Esophagus muscularis mucosa (tissue), 4 donors: ENCODE data around the gene ABTB2. TPM values are rescaled to one million over a fixed set of nuclear protein-coding genes. Genes with fewer than 3 reads are reported as not detected.

Experiments used
- DNase-seq: peaks from one replicate; pipeline ENCODE4 v3.0.0-alpha.2; 2017; ENCODE audit errors: extremely low spot score
- H3K27ac ChIP-seq, 4 donors: fragments of 200-600 bp; sonication (generic); replicated peaks in 1 of 4; 1 replicate in 3 of 4; 2 replicates in 1 of 4; pipeline ENCODE4 v1.5.1; 2016 to 2019; ENCODE audit warnings: mild to moderate bottlenecking in 1 of 4
- H3K27me3 ChIP-seq, 4 donors: fragments of 200-600 bp; sonication (generic); one replicate each; pipeline versions ENCODE4 v1.5.1 to v1.6.0; 2016 to 2019
- H3K36me3 ChIP-seq, 4 donors: fragments of 200-600 bp; sonication (generic); one replicate each; pipeline ENCODE4 v1.5.1; 2016 to 2019
- H3K4me1 ChIP-seq, 4 donors: fragments of 200-600 bp; sonication (generic); one replicate each; pipeline ENCODE4 v1.5.1; 2016 to 2019
- H3K4me3 ChIP-seq, 4 donors: fragments of 200-600 bp; sonication (generic); 1 replicate in 2 of 4; 2 replicates in 2 of 4; pipeline ENCODE4 v1.5.1; 2016 to 2019; ENCODE audit warnings: mild to moderate bottlenecking in 4 of 4, moderate library complexity in 1 of 4
- H3K9me3 ChIP-seq, 4 donors: fragments of 200-600 bp; sonication (generic); 1 replicate in 3 of 4; 2 replicates in 1 of 4; pipeline ENCODE4 v1.5.1; 2016 to 2019
- EP300 ChIP-seq: sonication (generic); formaldehyde crosslinking; IDR thresholded peaks from one replicate; pipeline ENCODE4 v1.6.1; 2017; ENCODE audit warnings: antibody characterized with exemption
- POLR2A ChIP-seq: fragments of 450-650 bp; IDR thresholded peaks from one replicate; pipeline ENCODE4 v1.6.1; 2017; ENCODE audit warnings: antibody characterized with exemption, moderate library complexity, mild to moderate bottlenecking, low read depth
- POLR2AphosphoS5 ChIP-seq, 2 donors: sonication (generic); formaldehyde crosslinking; IDR thresholded peaks; one replicate each; pipeline ENCODE4 v1.6.1; 2017; ENCODE audit warnings: antibody characterized with exemption in 2 of 2
- WGBS: methylation state at CpG from one replicate; pipeline ENCODE4 v1.1.5; 2018; 5-methylcytosine and 5-hydroxymethylcytosine counted together
- intact Hi-C: fragments of 100-400 bp; cut with DNase I; formaldehyde crosslinking; loops from one replicate; pipeline ENCODE4 v1.15.1; 2023
- total RNA-seq, 4 donors: library from RNA; depleted of rRNA; stranded (reverse); fragments of >200 nt; gene quantifications; one replicate each; pipeline versions ENCODE4 v1.1.0 to v1.2.1, GENCODE V29; 2016
- TF ChIP-seq, protein P1 (sequence below), 3 experiments: fragments of 200-600 bp in 2 of 3; fragments of 450-650 bp in 1 of 3; sonication (generic) in 2 of 3; IDR thresholded peaks; one replicate each; pipeline ENCODE4 v1.5.1; 2017 to 2019; ENCODE audit warnings: antibody characterized with exemption in 3 of 3, mild to moderate bottlenecking in 2 of 3, moderate library complexity in 1 of 3

Gene ABTB2
- total RNA-seq, 4 donors from 2014 or later, result 5.0 to 8.0 (median 7.2) TPM

DNA sequence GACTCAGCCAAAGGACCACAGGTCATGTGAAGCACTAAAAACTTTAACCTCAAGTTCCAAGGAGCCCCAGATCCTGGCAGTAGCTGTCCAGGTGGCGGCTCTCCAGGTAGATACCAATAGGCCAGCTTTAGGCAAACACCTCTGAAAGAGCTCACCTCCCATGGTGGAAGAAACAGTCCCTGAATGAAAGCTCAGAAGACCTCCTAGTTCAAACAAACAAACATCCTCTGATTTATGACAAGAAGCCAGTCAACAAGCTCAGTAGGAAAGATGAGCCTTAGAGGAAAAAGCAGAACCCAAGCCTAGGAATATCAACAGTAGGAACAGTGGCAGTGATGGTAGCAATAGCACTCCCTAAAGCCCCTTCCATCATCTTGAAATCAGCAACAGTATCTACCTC, 17.2 kb downstream of the ABTB2 start:
- no peak for TF ChIP-seq POLR2AphosphoS5 (IDR thresholded peaks at IDR 0.05)
- no peak for TF ChIP-seq POLR2A
- TF ChIP-seq EP300, result no peak
- TF ChIP-seq, protein P1, sequence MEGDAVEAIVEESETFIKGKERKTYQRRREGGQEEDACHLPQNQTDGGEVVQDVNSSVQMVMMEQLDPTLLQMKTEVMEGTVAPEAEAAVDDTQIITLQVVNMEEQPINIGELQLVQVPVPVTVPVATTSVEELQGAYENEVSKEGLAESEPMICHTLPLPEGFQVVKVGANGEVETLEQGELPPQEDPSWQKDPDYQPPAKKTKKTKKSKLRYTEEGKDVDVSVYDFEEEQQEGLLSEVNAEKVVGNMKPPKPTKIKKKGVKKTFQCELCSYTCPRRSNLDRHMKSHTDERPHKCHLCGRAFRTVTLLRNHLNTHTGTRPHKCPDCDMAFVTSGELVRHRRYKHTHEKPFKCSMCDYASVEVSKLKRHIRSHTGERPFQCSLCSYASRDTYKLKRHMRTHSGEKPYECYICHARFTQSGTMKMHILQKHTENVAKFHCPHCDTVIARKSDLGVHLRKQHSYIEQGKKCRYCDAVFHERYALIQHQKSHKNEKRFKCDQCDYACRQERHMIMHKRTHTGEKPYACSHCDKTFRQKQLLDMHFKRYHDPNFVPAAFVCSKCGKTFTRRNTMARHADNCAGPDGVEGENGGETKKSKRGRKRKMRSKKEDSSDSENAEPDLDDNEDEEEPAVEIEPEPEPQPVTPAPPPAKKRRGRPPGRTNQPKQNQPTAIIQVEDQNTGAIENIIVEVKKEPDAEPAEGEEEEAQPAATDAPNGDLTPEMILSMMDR (IDR thresholded peaks at IDR 0.05), result no peak
- intact Hi-C loops, result loop anchor here (10.0 kb wide), 1 partner anchor 76 kb away; no protein-coding TSS in a partner anchor
- no peak overlapping the region for H3K4me3 ChIP-seq
- no peak for DNase-seq
- no peaks in the 10 kb centered on the region for H3K9me3 ChIP-seq
- peaks cover 32 to 50% (median 42%) of the 10 kb centered on the region in 4 donors for H3K4me1 ChIP-seq
- 100% methylated on average over 1 of the region's 1 CpG for WGBS
- no peaks in the 10 kb centered on the region for H3K36me3 ChIP-seq
- no peaks in the 10 kb centered on the region for H3K27me3 ChIP-seq
- no peak overlapping the region for H3K27ac ChIP-seq

DNA sequence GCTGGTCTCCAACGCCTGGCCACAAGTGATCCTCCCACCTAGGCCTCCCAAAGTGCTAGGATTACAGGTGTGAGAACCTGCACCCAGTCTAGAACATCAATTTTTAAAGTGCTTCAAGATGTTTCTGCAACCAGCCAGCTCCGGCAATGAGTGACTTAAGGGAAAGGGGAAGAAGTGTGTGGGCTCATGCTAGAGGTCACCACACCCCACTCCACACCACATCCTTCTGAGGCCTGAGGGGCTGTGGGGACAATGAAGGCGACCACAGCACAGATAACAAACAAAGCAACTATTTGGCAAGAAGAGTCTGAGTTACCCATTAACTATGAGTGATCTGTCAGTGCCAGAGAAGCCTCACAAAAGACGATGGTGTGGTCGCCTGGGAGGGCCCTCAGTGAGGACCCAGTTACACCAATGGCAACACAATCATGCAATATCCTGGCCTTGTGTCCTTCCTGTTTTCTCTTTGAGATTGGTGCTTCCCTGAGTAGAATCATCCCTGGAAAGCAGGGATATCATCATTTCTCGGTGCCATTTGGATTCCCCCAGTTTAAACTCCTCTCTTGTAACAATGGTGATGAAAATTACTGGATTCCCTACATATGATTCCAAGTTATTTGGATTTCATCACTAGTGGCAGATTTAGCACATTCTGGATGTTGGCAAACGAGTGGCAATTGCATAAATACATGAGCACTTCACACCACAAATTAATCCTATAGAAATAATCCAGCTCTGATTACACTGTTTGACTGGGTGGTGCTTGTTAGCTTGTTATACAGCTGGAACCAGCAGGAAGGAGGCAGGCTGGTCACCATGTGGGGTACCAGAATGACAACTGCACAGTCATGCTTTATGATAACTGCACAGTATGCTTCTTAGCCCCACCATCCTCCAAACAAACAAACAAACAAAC, 18.4 kb downstream of the ABTB2 start:
- 82% methylated on average over 6 of the region's 7 CpGs for WGBS
- no peak for DNase-seq
- Histone ChIP-seq H3K27me3 (no peaks in the 10 kb centered on the region), H3K27ac (no peak overlapping the region), H3K36me3 (no peaks in the 10 kb centered on the region), H3K4me3 (no peak overlapping the region), H3K4me1 (peaks cover 21 to 37% (median 30%) of the 10 kb centered on the region in 4 donors), H3K9me3 (no peaks in the 10 kb centered on the region)
- TF ChIP-seq POLR2A, result no peak
- TF ChIP-seq, protein P1 (IDR thresholded peaks at IDR 0.05), result no peak
- intact Hi-C loops, result loop anchor here (10.0 kb wide), 1 partner anchor 75 kb away; no protein-coding TSS in a partner anchor

DNA sequence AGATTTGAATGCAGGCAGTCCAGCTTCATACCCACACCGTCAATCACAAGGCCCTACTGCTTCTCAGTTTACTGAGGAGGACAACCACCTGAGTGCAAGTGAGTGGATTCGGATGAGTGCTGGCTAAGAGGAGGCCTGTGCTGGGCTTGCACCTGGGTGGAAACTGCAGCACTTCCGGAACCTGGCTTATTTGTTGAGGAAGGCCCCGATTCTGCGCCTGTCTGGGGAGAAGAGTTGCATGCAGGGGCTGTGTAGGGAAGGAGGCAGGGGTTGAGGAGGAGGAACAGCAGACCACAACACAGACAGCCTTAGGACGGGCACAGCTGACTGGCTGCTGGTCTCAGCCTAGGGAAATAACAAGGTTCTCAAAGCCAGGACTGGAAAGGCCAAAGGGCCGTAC, 20.8 kb downstream of the ABTB2 start:
- intact Hi-C loops, result no loop called here
- no peak for DNase-seq
- H3K4me3 ChIP-seq, result no peak overlapping the region
- H3K36me3 ChIP-seq, result no peaks in the 10 kb centered on the region
- peaks cover 5 to 13% (median 11%) of the 10 kb centered on the region in 4 donors for H3K4me1 ChIP-seq
- 87% methylated on average over 6 of the region's 7 CpGs for WGBS
- H3K27ac ChIP-seq, result no peak overlapping the region
- TF ChIP-seq POLR2A, result no peak
- TF ChIP-seq EP300, result no peak
- no peaks in the 10 kb centered on the region for H3K27me3 ChIP-seq
- no peaks in the 10 kb centered on the region for H3K9me3 ChIP-seq

DNA sequence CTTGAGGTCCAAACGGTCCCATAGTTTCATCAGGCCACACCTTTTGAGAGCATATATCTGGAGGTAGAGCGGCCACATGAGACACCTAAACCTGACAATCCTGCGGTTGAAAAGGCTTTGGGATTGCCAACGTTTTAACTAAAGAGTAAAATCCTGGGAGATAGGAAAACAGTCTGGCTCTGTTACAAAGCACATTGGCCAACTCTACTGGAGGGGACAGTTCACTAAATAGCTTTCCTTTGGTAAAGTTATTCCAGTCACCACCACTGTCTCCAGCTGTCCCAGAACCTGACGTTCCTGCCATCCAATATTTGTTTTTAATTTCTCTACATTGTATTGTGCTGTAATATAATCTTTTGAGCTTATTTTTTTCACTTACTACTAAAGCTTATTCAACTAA, 22.0 kb downstream of the ABTB2 start:
- 88% methylated on average over 5 of the region's 5 CpGs for WGBS
- TF ChIP-seq POLR2AphosphoS5 (IDR thresholded peaks at IDR 0.05) (no peak), POLR2A (no peak), EP300 (no peak)
- TF ChIP-seq, protein P1 (IDR thresholded peaks at IDR 0.05), result no peak
- H3K4me3 ChIP-seq, result no peak overlapping the region
- H3K4me1 ChIP-seq, result peaks cover 8 to 11% (median 9%) of the 10 kb centered on the region in 4 donors
- no peaks in the 10 kb centered on the region for H3K36me3 ChIP-seq
- intact Hi-C loops, result no loop called here
- DNase-seq, result no peak
- H3K27me3 ChIP-seq, result no peaks in the 10 kb centered on the region
- H3K27ac ChIP-seq, result no peak overlapping the region
- H3K9me3 ChIP-seq, result no peaks in the 10 kb centered on the region

DNA sequence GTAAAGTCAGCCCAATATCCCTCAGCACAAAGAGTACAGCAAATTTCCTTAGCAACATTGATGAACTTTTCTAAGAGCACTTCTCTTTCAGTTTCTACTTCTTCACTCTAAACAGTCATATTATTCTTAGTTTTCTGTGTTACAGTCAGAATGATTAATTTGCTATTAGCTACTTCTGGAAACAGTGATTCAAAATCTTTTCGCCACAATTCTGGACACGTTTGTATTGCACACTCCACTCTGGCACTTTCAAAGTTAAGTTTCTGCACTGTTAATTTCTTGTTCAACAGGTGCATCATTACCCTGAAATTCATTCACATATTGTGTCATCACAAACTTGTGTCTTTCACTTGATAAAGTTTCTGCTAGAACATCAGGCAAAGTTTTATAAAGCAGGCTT, 22.5 kb downstream of the ABTB2 start:
- TF ChIP-seq POLR2AphosphoS5 (IDR thresholded peaks at IDR 0.05) (no peak), EP300 (no peak), POLR2A (no peak)
- TF ChIP-seq, protein P1 (IDR thresholded peaks at IDR 0.05), result no peak
- no peak for DNase-seq
- H3K9me3 ChIP-seq, result no peaks in the 10 kb centered on the region
- peaks cover 8 to 14% (median 13%) of the 10 kb centered on the region in 4 donors for H3K4me1 ChIP-seq
- no peak overlapping the region for H3K27ac ChIP-seq
- H3K36me3 ChIP-seq, result no peaks in the 10 kb centered on the region
- H3K4me3 ChIP-seq, result no peak overlapping the region
- 27% methylated on average over 2 of the region's 2 CpGs for WGBS
- no peaks in the 10 kb centered on the region for H3K27me3 ChIP-seq
- intact Hi-C loops, result no loop called here
